ENCODE measurements around the gene ACVR2B.

DNA sequence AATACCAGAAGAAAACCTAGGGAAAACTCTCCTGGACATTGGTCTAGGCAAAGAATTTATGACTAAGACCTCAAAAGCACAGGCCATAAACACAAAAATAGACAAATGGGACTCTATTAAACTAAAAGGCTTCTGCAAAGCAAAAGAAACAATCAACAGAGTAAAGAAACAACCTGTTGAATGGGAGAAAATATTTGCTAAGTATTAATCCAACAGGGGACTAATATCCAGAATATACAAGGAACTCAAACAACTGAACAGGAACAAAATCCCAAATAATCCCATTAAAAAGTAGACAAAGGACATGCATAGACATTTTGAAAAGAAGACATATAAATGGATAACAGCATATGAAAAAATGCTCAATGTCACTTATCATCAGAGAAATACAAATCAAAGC is 6.9 kb upstream of the ACVR2B start:
- TF ChIP-seq, protein P1, sequence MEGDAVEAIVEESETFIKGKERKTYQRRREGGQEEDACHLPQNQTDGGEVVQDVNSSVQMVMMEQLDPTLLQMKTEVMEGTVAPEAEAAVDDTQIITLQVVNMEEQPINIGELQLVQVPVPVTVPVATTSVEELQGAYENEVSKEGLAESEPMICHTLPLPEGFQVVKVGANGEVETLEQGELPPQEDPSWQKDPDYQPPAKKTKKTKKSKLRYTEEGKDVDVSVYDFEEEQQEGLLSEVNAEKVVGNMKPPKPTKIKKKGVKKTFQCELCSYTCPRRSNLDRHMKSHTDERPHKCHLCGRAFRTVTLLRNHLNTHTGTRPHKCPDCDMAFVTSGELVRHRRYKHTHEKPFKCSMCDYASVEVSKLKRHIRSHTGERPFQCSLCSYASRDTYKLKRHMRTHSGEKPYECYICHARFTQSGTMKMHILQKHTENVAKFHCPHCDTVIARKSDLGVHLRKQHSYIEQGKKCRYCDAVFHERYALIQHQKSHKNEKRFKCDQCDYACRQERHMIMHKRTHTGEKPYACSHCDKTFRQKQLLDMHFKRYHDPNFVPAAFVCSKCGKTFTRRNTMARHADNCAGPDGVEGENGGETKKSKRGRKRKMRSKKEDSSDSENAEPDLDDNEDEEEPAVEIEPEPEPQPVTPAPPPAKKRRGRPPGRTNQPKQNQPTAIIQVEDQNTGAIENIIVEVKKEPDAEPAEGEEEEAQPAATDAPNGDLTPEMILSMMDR (conservative IDR thresholded peaks at IDR 0.05; ENCODE audit: low read depth, low read length): no peak
- no peak for TF ChIP-seq EZH2 (IDR thresholded peaks at IDR 0.05; ENCODE audit: low read length, unreplicated experiment)

Data from PC-3 (cell line).